Left ventricle myocardium inferior (tissue), 1 donor: ENCODE measurements around the gene OCA2. TPM values are rescaled to one million over a fixed set of nuclear protein-coding genes. Genes with fewer than 3 reads are reported as not detected.
A peak's percentile ranks its signal among the peaks of the same experiment; 100 is the strongest.

Experiments used
- DNase-seq: peaks from one replicate; pipeline ENCODE4 v3.0.0-alpha.2; 2020
- H3K27ac ChIP-seq: fragments of 200-600 bp; replicated peaks from 2 replicates; pipeline ENCODE4 v1.8.0; 2021
- H3K27me3 ChIP-seq: fragments of 200-600 bp; 2 replicates; pipeline ENCODE4 v1.8.0; 2021; ENCODE audit warnings: low read depth
- H3K36me3 ChIP-seq: fragments of 200-600 bp; 2 replicates; pipeline ENCODE4 v1.8.0; 2021
- H3K4me1 ChIP-seq: fragments of 200-600 bp; 2 replicates; pipeline ENCODE4 v1.8.0; 2021
- H3K4me3 ChIP-seq: fragments of 200-600 bp; 2 replicates; pipeline ENCODE4 v1.8.0; 2021; ENCODE audit warnings: mild to moderate bottlenecking, moderate library complexity
- H3K9me3 ChIP-seq: fragments of 200-600 bp; replicated peaks from 2 replicates; pipeline ENCODE4 v1.8.0; 2021
- intact Hi-C: fragments of 100-400 bp; cut with micrococcal nuclease; formaldehyde crosslinking; loops from one replicate; pipeline ENCODE4 v1.11.0; 2022
- total RNA-seq: library from RNA; stranded (reverse); fragmentation: NEBNext Ultra II Directional; extraction: Animal tissue kit (Norgen Biotek cat#: 25700); gene quantifications from one replicate; pipeline ENCODE4 v1.2.1, GENCODE V29; 2021
- TF ChIP-seq, protein P1 (sequence below): fragments of 200-600 bp; IDR thresholded peaks from 2 replicates; pipeline ENCODE4 v1.8.0; 2021; ENCODE audit warnings: antibody characterized with exemption, mild to moderate bottlenecking, borderline replicate concordance
- donor health status: DM: no; HTN: yes; CAD: no; lungs with severe emphysema.

The OCA2 gene
- total RNA-seq, 1 donor from 2014 or later: not detected

- Histone ChIP-seq H3K4me3 (no peak overlapping the region), H3K36me3 (peaks cover 39% of the 10 kb centered on the region), H3K9me3 (no peaks in the 10 kb centered on the region), H3K4me1 (peaks cover 16% of the 10 kb centered on the region), H3K27me3 (peaks cover 16% of the 10 kb centered on the region), H3K27ac (no peak overlapping the region)
- TF ChIP-seq, protein P1, sequence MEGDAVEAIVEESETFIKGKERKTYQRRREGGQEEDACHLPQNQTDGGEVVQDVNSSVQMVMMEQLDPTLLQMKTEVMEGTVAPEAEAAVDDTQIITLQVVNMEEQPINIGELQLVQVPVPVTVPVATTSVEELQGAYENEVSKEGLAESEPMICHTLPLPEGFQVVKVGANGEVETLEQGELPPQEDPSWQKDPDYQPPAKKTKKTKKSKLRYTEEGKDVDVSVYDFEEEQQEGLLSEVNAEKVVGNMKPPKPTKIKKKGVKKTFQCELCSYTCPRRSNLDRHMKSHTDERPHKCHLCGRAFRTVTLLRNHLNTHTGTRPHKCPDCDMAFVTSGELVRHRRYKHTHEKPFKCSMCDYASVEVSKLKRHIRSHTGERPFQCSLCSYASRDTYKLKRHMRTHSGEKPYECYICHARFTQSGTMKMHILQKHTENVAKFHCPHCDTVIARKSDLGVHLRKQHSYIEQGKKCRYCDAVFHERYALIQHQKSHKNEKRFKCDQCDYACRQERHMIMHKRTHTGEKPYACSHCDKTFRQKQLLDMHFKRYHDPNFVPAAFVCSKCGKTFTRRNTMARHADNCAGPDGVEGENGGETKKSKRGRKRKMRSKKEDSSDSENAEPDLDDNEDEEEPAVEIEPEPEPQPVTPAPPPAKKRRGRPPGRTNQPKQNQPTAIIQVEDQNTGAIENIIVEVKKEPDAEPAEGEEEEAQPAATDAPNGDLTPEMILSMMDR: no peak
- intact Hi-C loops: no loop called here
- no peak for DNase-seq
Measured at GRCh38 chr15:28109626-28110455, 10.7 kb upstream of the OCA2 start.

DNA sequence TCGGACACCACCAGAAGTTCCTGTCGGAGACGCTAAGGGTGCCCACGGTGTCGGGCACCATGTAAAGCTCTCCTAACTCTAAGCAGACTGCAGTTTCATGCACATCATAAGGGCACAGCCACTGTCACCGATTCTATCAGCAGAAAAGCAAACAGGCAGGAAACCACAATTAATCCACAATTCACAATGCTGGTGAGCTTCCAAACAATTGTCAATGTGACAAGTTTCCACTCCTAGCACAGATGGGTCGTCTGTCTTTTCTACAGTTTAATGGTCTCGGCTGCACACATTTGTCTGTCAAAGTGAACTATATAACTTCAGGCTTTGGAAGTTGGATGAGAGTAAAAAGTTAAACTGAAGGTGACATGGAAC lies 8.8 kb upstream of the OCA2 start:
- H3K27me3 ChIP-seq: peaks cover 31% of the 10 kb centered on the region
- H3K4me3 ChIP-seq: peak overlapping the region; percentile 76
- intact Hi-C loops: no loop called here
- peaks cover 19% of the 10 kb centered on the region for H3K36me3 ChIP-seq
- TF ChIP-seq, protein P1: no peak
- no peak for DNase-seq
- peaks cover 16% of the 10 kb centered on the region for H3K4me1 ChIP-seq
- no peak overlapping the region for H3K27ac ChIP-seq
- no peaks in the 10 kb centered on the region for H3K9me3 ChIP-seq

GRCh38 chr15:28107111-28107903 lies 8.2 kb upstream of the OCA2 start:
- TF ChIP-seq, protein P1: no peak
- DNase-seq: peak; percentile 8
- intact Hi-C loops: no loop called here
- peaks cover 36% of the 10 kb centered on the region for H3K27me3 ChIP-seq
- peaks cover 16% of the 10 kb centered on the region for H3K4me1 ChIP-seq
- no peaks in the 10 kb centered on the region for H3K9me3 ChIP-seq
- no peak overlapping the region for H3K27ac ChIP-seq
- H3K4me3 ChIP-seq: peak overlapping the region; percentile 76
- H3K36me3 ChIP-seq: peaks cover 13% of the 10 kb centered on the region

DNA sequence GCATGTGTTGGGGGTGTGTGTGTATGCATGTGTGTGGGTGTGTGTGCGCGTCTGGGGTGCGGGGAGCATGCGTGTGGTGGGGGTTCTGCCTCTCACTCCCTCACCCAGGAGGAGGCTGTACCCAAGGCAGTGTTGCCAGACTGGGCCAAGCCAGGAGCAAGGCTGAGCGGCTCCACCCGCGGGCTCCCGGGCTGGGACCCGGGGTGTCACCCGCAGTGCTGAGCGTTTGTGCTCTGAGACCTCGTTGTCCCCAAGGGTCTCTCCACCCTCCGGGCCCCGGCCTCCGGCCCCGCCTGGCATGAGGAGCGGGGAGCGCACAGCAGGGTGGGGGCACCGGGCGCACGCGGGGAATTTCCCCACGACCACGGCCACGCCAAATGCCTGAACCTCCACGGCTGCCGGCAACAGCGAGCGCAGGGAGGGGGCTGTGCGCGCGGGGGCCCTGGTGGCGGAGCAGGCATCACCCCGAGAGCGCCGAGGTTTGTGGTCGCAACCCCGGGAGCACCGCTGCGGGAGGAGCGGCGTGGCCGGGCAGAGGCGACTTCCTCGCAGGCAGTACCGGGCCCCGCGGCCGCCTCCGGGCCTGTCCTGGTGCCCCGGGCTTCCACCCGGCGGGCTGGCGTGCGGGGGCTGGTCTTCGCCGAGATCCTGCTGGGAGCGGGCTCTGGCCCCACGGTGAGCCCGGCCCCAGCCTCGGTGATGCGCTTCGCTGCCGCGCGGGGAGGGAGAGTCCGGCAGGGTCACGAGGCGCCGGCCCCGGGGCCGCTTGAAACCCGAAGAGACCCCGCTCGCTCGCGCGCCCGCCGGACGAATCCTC lies 7.4 kb upstream of the OCA2 start:
- H3K36me3 ChIP-seq: peaks cover 5% of the 10 kb centered on the region
- DNase-seq: no peak
- peaks cover 38% of the 10 kb centered on the region for H3K27me3 ChIP-seq
- peak overlapping the region; percentile 76 for H3K4me3 ChIP-seq
- no peaks in the 10 kb centered on the region for H3K9me3 ChIP-seq
- intact Hi-C loops: no loop called here
- H3K27ac ChIP-seq: no peak overlapping the region
- TF ChIP-seq, protein P1: no peak
- peaks cover 16% of the 10 kb centered on the region for H3K4me1 ChIP-seq

DNA sequence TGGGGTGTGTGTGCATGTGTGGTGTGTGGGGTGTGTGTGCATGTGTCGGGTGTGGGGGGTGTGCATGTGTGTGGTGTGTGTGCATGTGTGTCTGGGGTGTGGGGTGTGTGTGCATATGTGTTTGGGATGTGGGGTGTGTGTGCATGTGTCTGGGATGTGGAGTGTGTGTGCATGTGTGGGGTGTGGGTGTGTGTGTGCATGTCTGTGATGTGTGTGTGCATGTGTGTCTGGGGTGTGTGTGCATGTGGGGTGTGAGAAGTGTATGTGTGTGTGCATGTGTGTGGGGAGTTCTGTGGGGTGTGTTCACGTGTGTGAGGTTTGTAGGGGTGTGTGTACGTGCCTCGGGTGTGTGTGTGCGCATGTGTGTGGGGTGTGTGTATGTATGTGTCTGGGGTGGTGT lies 6.7 kb upstream of the OCA2 start:
- H3K4me3 ChIP-seq: no peak overlapping the region
- no peak overlapping the region for H3K27ac ChIP-seq
- TF ChIP-seq, protein P1: no peak
- peaks cover 45% of the 10 kb centered on the region for H3K27me3 ChIP-seq
- peaks cover 16% of the 10 kb centered on the region for H3K4me1 ChIP-seq
- H3K36me3 ChIP-seq: no peaks in the 10 kb centered on the region
- intact Hi-C loops: no loop called here
- DNase-seq: no peak
- H3K9me3 ChIP-seq: no peaks in the 10 kb centered on the region
